ENCODE measurements around the gene TMEM232. TPM values are rescaled to one million over a fixed set of nuclear protein-coding genes. Genes with fewer than 3 reads are reported as not detected.
"Not testable (repeated sequence)": the region's sequence is repeated elsewhere in the genome, so short reads cannot be mapped to it uniquely, and the experiment has no call there.

Gene TMEM232
- total RNA-seq, 2 experiments from 2014 or later, result 0.28 to 0.76 TPM

DNA sequence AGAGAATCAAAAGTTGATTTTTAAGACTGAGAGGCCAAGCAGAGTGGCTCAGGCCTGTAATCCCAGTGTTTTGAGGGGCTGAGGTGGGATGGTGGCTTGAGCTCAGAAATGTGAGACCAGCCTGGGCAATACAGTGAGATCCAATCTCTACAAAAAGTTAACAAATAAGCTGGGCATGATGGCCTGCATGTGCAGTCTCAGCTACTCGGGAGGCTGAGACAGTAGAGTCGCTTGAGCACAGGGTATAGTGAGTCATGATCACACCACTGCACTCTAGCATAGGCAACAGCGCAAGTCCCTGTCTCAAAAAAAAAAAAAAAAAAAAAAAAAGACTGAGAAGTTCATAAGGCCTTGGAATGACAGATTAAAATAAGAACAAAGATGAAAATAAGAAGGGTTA, 177.2 kb downstream of the TMEM232 start:
- no peak for DNase-seq
- Mint-ChIP-seq H3K9me3 (ENCODE audit: low read depth) (no peaks in the 10 kb centered on the region), H3K36me3 (no peaks in the 10 kb centered on the region), H3K4me1 (no peaks in the 10 kb centered on the region), H3K4me3 (no peak overlapping the region), H3K27me3 (no peaks in the 10 kb centered on the region), H3K27ac (no peak overlapping the region)
- no peak for ATAC-seq
- CTCF ChIA-PET, result no interaction called here

DNA sequence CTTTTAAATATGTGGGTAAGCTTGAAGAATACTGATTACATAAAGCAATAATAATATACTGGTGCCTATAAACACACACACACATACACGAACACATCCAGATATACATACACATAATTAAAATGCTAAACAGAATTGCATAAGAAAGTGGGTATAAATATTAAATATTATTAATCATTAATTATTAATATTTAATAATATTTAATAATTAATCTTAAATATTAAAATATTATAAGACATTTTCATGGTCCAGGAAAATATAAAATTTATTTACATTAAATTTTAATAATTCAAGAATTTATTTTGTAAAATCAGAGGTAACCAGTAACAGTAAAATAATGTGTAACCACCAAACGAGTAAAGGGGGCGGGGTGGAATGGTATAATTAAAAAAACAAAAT, 178.3 kb downstream of the TMEM232 start:
- CTCF ChIA-PET, result no interaction called here
- Mint-ChIP-seq H3K27ac (no peak overlapping the region), H3K4me3 (no peak overlapping the region), H3K27me3 (no peaks in the 10 kb centered on the region), H3K4me1 (no peaks in the 10 kb centered on the region), H3K9me3 (ENCODE audit: low read depth) (no peaks in the 10 kb centered on the region), H3K36me3 (no peaks in the 10 kb centered on the region)
- DNase-seq (no peak), ATAC-seq (no peak)

DNA sequence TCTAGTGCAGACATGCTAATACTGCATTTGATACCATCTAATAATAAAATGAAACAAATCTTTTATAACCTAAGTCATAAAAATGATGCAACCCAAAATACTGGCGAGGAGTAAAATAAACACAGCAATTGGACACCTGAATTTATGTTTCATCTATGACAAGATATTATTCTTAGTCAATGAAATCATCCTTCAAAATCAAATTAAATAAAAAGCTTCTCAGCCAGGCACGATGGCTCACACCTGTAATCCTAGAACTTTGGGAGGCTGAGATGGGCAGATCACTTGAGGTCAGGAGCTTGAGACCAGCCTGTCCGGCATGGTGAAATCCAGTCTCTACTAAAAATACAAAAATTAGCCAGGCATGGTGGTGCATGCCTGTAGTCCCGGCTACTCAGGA, 179.0 kb downstream of the TMEM232 start:
- CTCF ChIA-PET, result no interaction called here
- Mint-ChIP-seq H3K27me3 (no peaks in the 10 kb centered on the region), H3K9me3 (ENCODE audit: low read depth) (no peaks in the 10 kb centered on the region), H3K27ac (no peak overlapping the region), H3K36me3 (no peaks in the 10 kb centered on the region), H3K4me1 (no peaks in the 10 kb centered on the region), H3K4me3 (no peak overlapping the region)
- ATAC-seq, result no peak
- DNase-seq, result no peak

DNA sequence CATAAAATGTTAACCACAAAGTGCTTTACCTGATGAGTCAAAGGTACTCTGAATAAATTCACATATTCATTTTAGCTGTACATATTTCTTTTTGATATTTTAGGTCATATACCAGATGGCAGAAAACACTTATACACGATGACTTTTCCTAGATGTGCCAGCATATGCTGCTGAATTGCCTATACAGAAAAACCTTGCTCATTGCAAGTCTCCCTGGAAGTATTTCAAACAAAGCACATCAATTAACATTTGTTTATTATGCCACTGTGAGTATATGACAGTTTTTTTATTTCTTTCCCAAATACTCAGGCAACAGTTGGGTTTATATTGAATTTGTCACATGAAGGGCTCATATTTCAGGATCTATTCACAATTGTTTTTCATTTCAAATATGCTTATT, 180.8 kb downstream of the TMEM232 start:
- Mint-ChIP-seq H3K36me3 (no peaks in the 10 kb centered on the region), H3K27ac (no peak overlapping the region), H3K27me3 (no peaks in the 10 kb centered on the region), H3K9me3 (ENCODE audit: low read depth) (no peaks in the 10 kb centered on the region), H3K4me3 (no peak overlapping the region), H3K4me1 (no peaks in the 10 kb centered on the region)
- ATAC-seq (no peak), DNase-seq (no peak)
- CTCF ChIA-PET, result no interaction called here

DNA sequence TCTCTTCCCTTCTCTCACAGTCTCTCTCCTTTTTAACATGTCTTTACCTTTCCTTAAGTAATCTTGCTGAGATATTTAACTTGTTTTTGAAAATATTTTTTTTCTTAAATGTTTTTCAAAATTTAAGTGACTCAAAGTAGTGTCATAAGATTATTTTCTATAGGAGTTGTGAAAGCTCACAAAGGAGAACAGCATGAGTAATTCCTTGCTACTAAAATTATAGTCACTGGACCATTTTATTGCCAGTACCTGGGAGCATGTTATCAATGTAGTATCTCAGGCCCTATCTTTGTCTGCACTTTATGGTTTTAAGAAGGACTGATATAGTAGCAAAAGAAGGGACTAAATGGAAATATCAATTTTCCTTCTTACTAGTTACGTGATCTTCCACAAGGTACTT, 181.9 kb downstream of the TMEM232 start:
- DNase-seq (no peak), ATAC-seq (no peak)
- CTCF ChIA-PET, result no interaction called here
- Mint-ChIP-seq H3K36me3 (no peaks in the 10 kb centered on the region), H3K27ac (no peak overlapping the region), H3K27me3 (no peaks in the 10 kb centered on the region), H3K9me3 (ENCODE audit: low read depth) (no peaks in the 10 kb centered on the region), H3K4me1 (no peaks in the 10 kb centered on the region), H3K4me3 (no peak overlapping the region)

DNA sequence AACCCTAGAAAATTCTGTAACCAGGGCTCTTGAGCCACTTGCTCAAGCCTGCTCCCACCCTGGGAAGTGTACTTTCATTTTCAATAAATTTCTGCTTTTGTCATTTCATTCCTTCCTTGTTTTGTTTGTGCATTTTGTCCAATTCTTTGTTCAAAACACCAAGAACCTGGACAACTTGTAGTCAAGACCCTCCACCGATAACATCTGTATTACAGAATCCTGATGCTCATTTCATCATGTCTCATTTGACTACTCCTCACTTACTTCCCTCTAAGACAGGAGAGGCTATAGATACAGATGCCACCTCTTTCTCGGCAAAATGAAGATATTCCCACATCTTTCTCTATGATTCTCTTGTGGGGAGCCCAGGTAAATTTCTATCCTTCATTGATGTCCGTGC, 183.5 kb downstream of the TMEM232 start:
- no peak overlapping the region for H3K27ac Mint-ChIP-seq
- CTCF ChIA-PET, result no interaction called here
- DNase-seq (no peak), ATAC-seq (no peak)
- H3K4me1 Mint-ChIP-seq, result no peaks in the 10 kb centered on the region
- H3K9me3 Mint-ChIP-seq (ENCODE audit: low read depth), result no peaks in the 10 kb centered on the region
- H3K27me3 Mint-ChIP-seq, result no peaks in the 10 kb centered on the region
- H3K4me3 Mint-ChIP-seq, result no peak overlapping the region
- H3K36me3 Mint-ChIP-seq, result no peaks in the 10 kb centered on the region

DNA sequence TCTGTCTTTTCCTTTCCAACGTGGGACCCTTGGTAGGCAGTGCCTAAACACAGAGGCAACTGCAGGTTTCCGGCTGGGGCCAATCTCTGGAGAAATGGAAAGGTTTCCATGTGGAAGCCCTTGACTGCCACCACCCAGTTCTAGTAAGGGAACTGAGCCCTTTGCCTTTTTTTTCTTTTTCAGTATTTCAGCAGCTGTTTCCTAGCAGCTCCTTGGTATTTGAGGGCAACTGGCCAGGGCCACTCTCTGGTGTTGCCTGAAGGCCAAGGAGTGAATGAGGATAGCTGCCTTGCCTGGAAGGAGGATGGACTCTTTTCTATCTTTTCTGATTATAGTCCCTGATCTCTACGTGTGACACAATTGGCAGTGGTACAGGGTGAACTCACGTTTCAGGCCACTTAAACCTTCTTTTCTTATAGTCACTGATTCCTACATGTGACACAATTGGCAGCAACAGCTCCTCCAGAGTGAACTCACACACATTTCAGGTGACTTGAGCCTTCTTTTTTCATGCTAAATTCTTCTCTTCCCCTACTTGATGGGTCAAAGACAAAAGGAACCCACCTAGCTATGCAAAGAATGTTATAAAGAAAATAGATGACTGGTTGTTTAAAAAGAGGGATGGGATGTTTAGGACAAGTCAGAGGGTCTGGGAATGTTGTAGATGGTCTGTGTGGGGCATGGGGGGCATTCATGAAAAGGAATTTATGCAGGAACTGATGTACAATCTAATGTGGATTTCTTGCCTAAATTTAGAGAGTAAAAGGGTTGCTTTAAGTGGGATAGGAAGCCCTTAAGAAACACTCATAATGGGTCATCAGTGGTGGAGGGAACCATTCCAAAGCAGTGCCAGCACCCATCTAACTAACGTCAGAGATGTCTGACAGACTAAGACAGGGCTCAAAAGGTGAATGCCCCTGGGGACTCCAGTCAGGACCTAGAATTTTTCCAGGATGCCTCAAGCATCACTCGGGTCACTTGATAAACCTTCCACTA, 190.1 kb downstream of the TMEM232 start:
- no peak for ATAC-seq
- Mint-ChIP-seq H3K4me3 (no peak overlapping the region), H3K36me3 (no peaks in the 10 kb centered on the region), H3K27ac (no peak overlapping the region), H3K4me1 (no peaks in the 10 kb centered on the region), H3K27me3 (no peaks in the 10 kb centered on the region), H3K9me3 (ENCODE audit: low read depth) (no peaks in the 10 kb centered on the region)
- no peak for DNase-seq
- CTCF ChIA-PET, result no interaction called here

DNA sequence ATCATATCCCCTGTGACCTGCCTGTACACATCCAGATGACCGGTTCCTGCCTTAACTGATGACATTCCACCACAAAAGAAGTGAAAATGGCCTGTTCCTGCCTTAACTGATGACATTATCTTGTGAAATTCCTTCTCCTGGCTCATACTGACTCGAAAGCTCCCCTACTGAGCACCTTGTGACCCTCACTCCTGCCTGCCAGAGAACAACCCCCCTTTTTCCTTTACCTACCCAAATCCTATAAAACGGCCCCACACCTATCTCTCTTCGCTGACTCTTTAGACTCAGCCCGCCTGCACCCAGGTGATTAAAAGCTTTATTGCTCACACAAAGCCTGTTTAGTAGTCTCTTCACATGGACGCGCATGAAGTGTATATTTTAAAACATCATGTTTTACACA, 191.3 kb downstream of the TMEM232 start:
- H3K4me3 Mint-ChIP-seq; ATAC-seq; H3K36me3 Mint-ChIP-seq; H3K9me3 Mint-ChIP-seq (ENCODE audit: low read depth); H3K4me1 Mint-ChIP-seq; DNase-seq; H3K27ac Mint-ChIP-seq; H3K27me3 Mint-ChIP-seq; CTCF ChIA-PET: not testable (repeated sequence)

DNA sequence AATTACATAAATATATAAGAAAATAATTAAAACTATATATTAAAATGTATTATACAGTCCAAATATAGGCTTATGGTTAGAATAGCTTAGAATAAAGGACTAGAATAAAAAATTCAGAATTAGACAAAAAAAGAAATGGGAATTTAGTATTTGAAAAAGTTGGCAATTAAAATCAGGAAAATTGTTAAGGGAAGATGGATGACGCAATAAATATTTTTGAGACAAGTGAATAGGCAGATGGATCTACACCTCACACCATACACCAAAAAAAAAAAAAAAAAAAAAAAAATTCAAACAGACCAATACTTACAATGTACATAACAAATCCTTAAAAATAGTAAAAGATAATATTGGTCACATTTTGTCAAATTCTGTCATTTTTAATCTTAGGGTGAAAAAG, 200.7 kb downstream of the TMEM232 start:
- Mint-ChIP-seq H3K27me3 (no peaks in the 10 kb centered on the region), H3K9me3 (ENCODE audit: low read depth) (no peaks in the 10 kb centered on the region), H3K4me1 (no peaks in the 10 kb centered on the region), H3K4me3 (no peak overlapping the region), H3K36me3 (no peaks in the 10 kb centered on the region), H3K27ac (no peak overlapping the region)
- DNase-seq, result no peak
- ATAC-seq, result no peak
- CTCF ChIA-PET, result no interaction called here

DNA sequence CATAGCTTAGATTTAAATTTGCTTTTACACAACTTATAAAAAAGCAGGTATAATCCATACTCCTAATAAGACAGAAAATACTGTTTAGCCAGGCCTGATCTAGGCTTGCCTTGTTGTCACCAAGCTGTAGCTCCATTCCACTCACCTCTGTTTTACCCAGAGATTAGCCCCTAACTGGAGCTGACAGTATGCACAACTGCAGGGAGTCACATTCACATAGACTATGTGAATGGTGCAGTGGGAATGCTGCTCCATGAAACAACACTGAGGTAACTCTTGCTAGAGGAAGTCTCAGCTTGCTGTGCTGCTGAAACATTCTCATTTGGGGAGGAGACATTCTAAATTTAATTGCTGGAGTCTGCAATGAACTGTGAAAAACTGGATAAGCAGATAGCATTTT, 209.1 kb downstream of the TMEM232 start:
- no peaks in the 10 kb centered on the region for H3K27me3 Mint-ChIP-seq
- no peaks in the 10 kb centered on the region for H3K4me1 Mint-ChIP-seq
- CTCF ChIA-PET, result no interaction called here
- ATAC-seq (no peak), DNase-seq (no peak)
- H3K9me3 Mint-ChIP-seq (ENCODE audit: low read depth), result no peaks in the 10 kb centered on the region
- no peak overlapping the region for H3K27ac Mint-ChIP-seq
- no peak overlapping the region for H3K4me3 Mint-ChIP-seq
- no peaks in the 10 kb centered on the region for H3K36me3 Mint-ChIP-seq

DNA sequence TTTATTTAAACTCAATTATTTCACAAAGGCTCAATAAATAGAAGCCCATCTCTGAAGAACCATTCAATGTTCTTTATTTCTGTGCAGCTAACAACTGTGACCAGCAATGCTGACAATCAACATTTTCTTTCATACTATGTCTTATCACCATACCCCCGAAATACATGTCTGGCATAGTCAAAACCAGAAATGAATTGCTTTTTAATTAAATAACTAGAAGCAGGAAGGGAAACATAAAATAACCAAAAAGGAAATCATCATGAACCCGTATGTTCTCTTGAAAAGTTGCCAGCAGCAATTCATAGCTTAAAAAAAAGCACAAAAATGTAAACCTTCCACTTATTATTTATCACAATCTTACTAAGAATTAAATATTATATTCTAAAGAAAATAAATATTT, 212.4 kb downstream of the TMEM232 start:
- no peaks in the 10 kb centered on the region for H3K4me1 Mint-ChIP-seq
- H3K9me3 Mint-ChIP-seq (ENCODE audit: low read depth), result no peaks in the 10 kb centered on the region
- DNase-seq (no peak), ATAC-seq (no peak)
- H3K36me3 Mint-ChIP-seq, result no peaks in the 10 kb centered on the region
- CTCF ChIA-PET, result no interaction called here
- no peaks in the 10 kb centered on the region for H3K27me3 Mint-ChIP-seq
- H3K4me3 Mint-ChIP-seq, result no peak overlapping the region
- H3K27ac Mint-ChIP-seq, result no peak overlapping the region

DNA sequence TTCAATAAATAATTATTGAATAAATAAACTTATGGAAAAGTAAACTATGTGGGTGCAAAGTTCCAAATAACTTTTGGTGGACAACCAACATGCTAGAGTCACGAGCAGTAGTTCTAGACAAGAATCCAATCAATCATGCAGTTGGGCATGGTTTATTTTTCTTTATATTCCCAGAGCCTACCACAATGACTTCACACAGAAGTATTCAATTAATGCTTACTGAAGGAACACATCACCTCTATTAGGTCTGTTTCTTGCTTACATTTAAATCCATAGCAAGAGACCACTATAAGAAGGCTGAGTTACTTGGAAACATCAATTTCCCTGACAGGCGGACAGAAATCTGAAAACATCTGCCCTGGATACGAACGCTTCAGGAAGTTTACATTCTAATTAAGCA, 214.2 kb downstream of the TMEM232 start:
- Mint-ChIP-seq H3K4me3 (no peak overlapping the region), H3K27me3 (no peaks in the 10 kb centered on the region), H3K4me1 (no peaks in the 10 kb centered on the region), H3K9me3 (ENCODE audit: low read depth) (no peaks in the 10 kb centered on the region), H3K27ac (no peak overlapping the region), H3K36me3 (no peaks in the 10 kb centered on the region)
- CTCF ChIA-PET, result no interaction called here
- no peak for DNase-seq
- no peak for ATAC-seq

DNA sequence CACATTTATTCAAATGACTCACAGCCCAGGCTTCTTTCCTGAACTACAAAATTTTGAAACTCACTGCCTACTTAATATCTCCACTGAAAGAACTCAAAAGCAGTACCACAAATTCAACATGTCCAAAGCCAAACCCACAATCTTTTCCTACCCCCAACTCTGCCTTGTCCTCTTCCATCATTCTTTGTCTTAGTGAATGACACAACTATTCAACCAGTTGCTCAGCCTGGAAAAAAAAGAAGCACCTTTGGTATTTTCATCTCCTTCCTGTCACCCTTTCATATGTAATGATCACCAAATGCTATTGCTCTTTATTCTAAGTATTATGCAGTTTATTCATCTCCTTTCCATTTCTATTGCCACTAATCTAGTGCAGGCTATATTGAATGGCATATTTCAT, 216.3 kb downstream of the TMEM232 start:
- H3K4me3 Mint-ChIP-seq, result no peak overlapping the region

DNA sequence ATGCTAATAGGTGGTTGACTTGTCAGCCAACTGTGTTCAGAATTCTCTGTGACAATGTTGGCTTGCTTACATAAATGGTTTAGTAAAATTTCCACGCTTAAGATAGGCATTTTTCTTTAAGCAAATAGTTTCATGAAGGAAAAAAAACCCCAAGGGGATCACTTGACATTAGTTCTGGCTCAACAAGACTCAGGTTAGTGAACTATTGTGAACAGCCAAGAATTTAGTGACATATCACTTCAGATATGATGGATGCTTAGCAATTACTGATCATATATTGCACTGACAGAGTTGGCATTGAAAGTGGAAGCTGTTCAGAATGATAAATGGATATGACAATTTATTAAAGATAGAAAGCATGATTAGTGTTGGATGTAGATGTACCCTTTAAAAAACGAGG, 218.5 kb downstream of the TMEM232 start:
- Mint-ChIP-seq H3K4me1 (no peaks in the 10 kb centered on the region), H3K27me3 (no peaks in the 10 kb centered on the region), H3K4me3 (no peak overlapping the region), H3K9me3 (ENCODE audit: low read depth) (no peaks in the 10 kb centered on the region), H3K36me3 (no peaks in the 10 kb centered on the region), H3K27ac (no peak overlapping the region)
- ATAC-seq (no peak), DNase-seq (no peak)
- CTCF ChIA-PET, result no interaction called here

More for the DNA sequence above, 216.3 kb downstream of the TMEM232 start:
- H3K27me3 Mint-ChIP-seq, result no peaks in the 10 kb centered on the region
- no peak for DNase-seq
- no peaks in the 10 kb centered on the region for H3K9me3 Mint-ChIP-seq (ENCODE audit: low read depth)
- H3K27ac Mint-ChIP-seq, result no peak overlapping the region
- no peaks in the 10 kb centered on the region for H3K36me3 Mint-ChIP-seq
- no peak for ATAC-seq
- CTCF ChIA-PET, result no interaction called here
- no peaks in the 10 kb centered on the region for H3K4me1 Mint-ChIP-seq

All from activated CD8-positive, alpha-beta memory T cell treated with anti-CD3 and anti-CD28 coated beads, Interleukin-2, amount 10 ng/mL, durations not matched to agents 7 days and 5 days (primary cell).